Esophagus muscularis mucosa (tissue), 3 donors: Measurements from ENCODE around the gene ACSF2.

Source experiments
- POLR2AphosphoS5 ChIP-seq, 2 donors: sonication (generic); formaldehyde crosslinking; IDR thresholded peaks; one replicate each; pipeline ENCODE4 v1.6.1; 2017; ENCODE audit warnings: antibody characterized with exemption in 2 of 2
- TF ChIP-seq, protein P1 (sequence below), 3 experiments: fragments of 200-600 bp in 2 of 3; fragments of 450-650 bp in 1 of 3; sonication (generic) in 2 of 3; IDR thresholded peaks; one replicate each; pipeline ENCODE4 v1.5.1; 2017 to 2019; ENCODE audit warnings: antibody characterized with exemption in 3 of 3, mild to moderate bottlenecking in 2 of 3, moderate library complexity in 1 of 3

DNA sequence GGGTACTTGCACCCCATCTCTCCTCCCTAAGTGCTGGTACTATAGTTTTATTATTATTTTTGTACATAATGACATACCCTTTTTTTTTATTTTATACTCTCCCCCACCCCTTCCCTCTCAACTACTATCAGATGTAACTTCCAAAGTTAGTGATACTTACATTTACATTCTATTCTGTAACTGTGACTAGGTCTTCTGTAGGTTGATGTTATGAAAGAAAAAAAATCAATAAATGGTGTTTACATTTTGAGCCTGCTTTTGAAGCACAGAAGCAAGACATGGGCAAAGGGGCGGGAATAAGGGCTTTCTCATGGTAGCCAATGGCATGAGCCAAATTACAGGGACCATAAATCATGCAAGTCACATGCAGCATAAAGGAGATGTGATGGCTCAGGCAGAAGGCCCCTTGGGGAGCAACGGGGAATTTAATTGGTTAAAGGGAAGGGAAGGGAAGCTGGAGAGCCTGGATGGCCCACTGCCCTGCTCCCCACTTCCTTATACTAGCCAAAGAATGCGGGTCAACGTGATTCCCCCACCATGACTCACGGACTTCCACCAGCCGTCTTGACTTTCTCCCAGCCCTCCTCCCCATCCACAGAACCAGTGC, 2.4 kb upstream of the ACSF2 start:
- TF ChIP-seq, protein P1, sequence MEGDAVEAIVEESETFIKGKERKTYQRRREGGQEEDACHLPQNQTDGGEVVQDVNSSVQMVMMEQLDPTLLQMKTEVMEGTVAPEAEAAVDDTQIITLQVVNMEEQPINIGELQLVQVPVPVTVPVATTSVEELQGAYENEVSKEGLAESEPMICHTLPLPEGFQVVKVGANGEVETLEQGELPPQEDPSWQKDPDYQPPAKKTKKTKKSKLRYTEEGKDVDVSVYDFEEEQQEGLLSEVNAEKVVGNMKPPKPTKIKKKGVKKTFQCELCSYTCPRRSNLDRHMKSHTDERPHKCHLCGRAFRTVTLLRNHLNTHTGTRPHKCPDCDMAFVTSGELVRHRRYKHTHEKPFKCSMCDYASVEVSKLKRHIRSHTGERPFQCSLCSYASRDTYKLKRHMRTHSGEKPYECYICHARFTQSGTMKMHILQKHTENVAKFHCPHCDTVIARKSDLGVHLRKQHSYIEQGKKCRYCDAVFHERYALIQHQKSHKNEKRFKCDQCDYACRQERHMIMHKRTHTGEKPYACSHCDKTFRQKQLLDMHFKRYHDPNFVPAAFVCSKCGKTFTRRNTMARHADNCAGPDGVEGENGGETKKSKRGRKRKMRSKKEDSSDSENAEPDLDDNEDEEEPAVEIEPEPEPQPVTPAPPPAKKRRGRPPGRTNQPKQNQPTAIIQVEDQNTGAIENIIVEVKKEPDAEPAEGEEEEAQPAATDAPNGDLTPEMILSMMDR (IDR thresholded peaks at IDR 0.05): no peak
- TF ChIP-seq POLR2AphosphoS5 (IDR thresholded peaks at IDR 0.05): no peak
